ENCODE results near the gene BTBD9. TPM values are rescaled to one million over a fixed set of nuclear protein-coding genes. Genes with fewer than 3 reads are reported as not detected.

The BTBD9 gene
- total RNA-seq, 1 experiment from 2014 or later, result 12.5 TPM

- DNase-seq (ENCODE audit: unreplicated experiment), result no peak
- H3K27ac Mint-ChIP-seq (ENCODE audit: low read depth, unreplicated experiment), result no peak overlapping the region
- CTCF ChIA-PET, result interaction anchor here (1.0 to 1.7 kb wide), 2 partner anchors 12 to 472 kb away, joined by 3 to 5 read pairs; no protein-coding TSS in a partner anchor
- intact Hi-C loops (cut with micrococcal nuclease), result no loop called here
- H3K4me1 Mint-ChIP-seq (ENCODE audit: insufficient read depth, unreplicated experiment), result peaks cover 7% of the 10 kb centered on the region
- no peak overlapping the region for H3K4me3 Mint-ChIP-seq (ENCODE audit: unreplicated experiment)
- H3K36me3 Mint-ChIP-seq (ENCODE audit: insufficient read depth, unreplicated experiment), result no peaks in the 10 kb centered on the region
- no peaks in the 10 kb centered on the region for H3K9me3 Mint-ChIP-seq (ENCODE audit: unreplicated experiment)
- BruUV-seq (replicated peaks), result no TSS peak
- POLR2A ChIA-PET, result no interaction called here
- H3K27me3 Mint-ChIP-seq (ENCODE audit: insufficient read depth, unreplicated experiment), result no peaks in the 10 kb centered on the region
- TF ChIP-seq, protein P1, sequence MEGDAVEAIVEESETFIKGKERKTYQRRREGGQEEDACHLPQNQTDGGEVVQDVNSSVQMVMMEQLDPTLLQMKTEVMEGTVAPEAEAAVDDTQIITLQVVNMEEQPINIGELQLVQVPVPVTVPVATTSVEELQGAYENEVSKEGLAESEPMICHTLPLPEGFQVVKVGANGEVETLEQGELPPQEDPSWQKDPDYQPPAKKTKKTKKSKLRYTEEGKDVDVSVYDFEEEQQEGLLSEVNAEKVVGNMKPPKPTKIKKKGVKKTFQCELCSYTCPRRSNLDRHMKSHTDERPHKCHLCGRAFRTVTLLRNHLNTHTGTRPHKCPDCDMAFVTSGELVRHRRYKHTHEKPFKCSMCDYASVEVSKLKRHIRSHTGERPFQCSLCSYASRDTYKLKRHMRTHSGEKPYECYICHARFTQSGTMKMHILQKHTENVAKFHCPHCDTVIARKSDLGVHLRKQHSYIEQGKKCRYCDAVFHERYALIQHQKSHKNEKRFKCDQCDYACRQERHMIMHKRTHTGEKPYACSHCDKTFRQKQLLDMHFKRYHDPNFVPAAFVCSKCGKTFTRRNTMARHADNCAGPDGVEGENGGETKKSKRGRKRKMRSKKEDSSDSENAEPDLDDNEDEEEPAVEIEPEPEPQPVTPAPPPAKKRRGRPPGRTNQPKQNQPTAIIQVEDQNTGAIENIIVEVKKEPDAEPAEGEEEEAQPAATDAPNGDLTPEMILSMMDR (IDR thresholded peaks at IDR 0.05; ENCODE audit: unreplicated experiment), result no peak
Observed at GRCh38 chr6:38505826-38506225, 133.9 kb downstream of the BTBD9 start.

DNA sequence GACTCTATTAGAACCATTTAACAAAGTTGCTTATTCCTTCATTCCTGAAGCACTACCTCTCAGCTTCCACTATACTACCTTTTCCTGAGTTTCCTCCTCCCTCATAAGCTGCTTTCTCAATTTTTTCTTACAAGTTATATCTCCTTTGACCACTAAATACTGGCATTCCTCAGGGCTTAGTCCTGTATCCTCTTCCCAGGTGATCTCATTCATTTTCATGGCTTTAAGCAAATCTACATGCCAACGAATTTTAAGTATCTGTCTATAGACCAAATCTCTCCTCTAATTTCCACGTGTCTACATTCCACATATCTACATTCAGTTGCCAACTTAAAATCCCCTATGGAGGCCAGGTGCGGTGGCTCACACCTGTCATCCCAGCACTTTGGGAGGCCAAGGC, 134.7 kb downstream of the BTBD9 start:
- no peak for DNase-seq (ENCODE audit: unreplicated experiment)
- no peaks in the 10 kb centered on the region for H3K36me3 Mint-ChIP-seq (ENCODE audit: insufficient read depth, unreplicated experiment)
- ChIA-PET POLR2A (no interaction called here), CTCF (no interaction called here)
- no TSS peak for BruUV-seq (replicated peaks)
- H3K27me3 Mint-ChIP-seq (ENCODE audit: insufficient read depth, unreplicated experiment), result no peaks in the 10 kb centered on the region
- H3K4me1 Mint-ChIP-seq (ENCODE audit: insufficient read depth, unreplicated experiment), result peaks cover 3% of the 10 kb centered on the region
- H3K4me3 Mint-ChIP-seq (ENCODE audit: unreplicated experiment), result no peak overlapping the region
- H3K27ac Mint-ChIP-seq (ENCODE audit: low read depth, unreplicated experiment), result no peak overlapping the region
- no peaks in the 10 kb centered on the region for H3K9me3 Mint-ChIP-seq (ENCODE audit: unreplicated experiment)
- TF ChIP-seq, protein P1 (IDR thresholded peaks at IDR 0.05; ENCODE audit: unreplicated experiment), result no peak
- intact Hi-C loops (cut with micrococcal nuclease), result no loop called here

DNA sequence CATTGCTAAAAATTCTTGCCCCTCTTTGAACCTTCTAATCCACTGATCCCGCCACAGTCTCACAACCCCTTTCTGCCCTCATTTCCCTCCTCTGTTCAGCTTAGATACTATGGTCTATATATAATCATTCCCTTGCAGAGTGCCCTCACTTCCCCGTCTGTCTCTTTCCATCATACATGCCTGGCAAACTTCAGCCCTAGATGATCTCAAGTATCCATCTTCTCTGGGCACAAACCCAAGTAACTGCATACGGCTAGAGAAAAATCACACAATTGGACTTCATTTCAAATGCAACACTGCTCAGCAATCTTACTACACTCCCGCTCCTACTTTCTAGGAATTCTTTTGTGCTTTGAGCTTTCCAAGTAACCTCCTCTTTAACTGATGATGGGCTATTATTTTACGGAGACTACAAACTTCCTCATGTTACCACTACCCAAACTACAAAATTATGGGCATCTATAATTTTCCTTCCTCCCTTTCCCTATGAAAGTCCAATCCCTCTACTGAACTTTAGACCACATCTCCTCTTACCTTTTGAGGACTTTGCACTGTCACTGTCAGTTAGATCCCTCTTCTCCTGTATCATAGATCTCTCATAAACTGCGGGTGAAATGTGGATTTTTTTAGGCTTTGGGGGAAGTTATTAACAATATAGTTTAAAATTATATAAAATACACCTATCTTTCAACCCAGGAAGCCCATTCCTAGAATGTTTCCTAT, 135.6 kb downstream of the BTBD9 start:
- POLR2A ChIA-PET, result interaction anchor here (0.7 to 1.0 kb wide), 2 partner anchors 10 to 24 kb away, joined by 3 read pairs; no protein-coding TSS in a partner anchor
- Mint-ChIP-seq H3K4me1 (ENCODE audit: insufficient read depth, unreplicated experiment) (no peaks in the 10 kb centered on the region), H3K36me3 (ENCODE audit: insufficient read depth, unreplicated experiment) (no peaks in the 10 kb centered on the region), H3K27me3 (ENCODE audit: insufficient read depth, unreplicated experiment) (no peaks in the 10 kb centered on the region), H3K9me3 (ENCODE audit: unreplicated experiment) (no peaks in the 10 kb centered on the region), H3K27ac (ENCODE audit: low read depth, unreplicated experiment) (no peak overlapping the region), H3K4me3 (ENCODE audit: unreplicated experiment) (no peak overlapping the region)
- no peak for DNase-seq (ENCODE audit: unreplicated experiment)
- intact Hi-C loops (cut with micrococcal nuclease), result no loop called here
- BruUV-seq (replicated peaks), result no TSS peak
- CTCF ChIA-PET, result interaction anchor here (0.7 to 1.2 kb wide), 2 partner anchors 471 to 1445 kb away, joined by 3 read pairs; no protein-coding TSS in a partner anchor
- TF ChIP-seq, protein P1 (IDR thresholded peaks at IDR 0.05; ENCODE audit: unreplicated experiment), result no peak

- Mint-ChIP-seq H3K36me3 (ENCODE audit: insufficient read depth, unreplicated experiment) (no peaks in the 10 kb centered on the region), H3K4me1 (ENCODE audit: insufficient read depth, unreplicated experiment) (no peaks in the 10 kb centered on the region), H3K27me3 (ENCODE audit: insufficient read depth, unreplicated experiment) (no peaks in the 10 kb centered on the region), H3K27ac (ENCODE audit: low read depth, unreplicated experiment) (no peak overlapping the region), H3K9me3 (ENCODE audit: unreplicated experiment) (no peaks in the 10 kb centered on the region), H3K4me3 (ENCODE audit: unreplicated experiment) (no peak overlapping the region)
- TF ChIP-seq, protein P1 (IDR thresholded peaks at IDR 0.05; ENCODE audit: unreplicated experiment), result no peak
- DNase-seq (ENCODE audit: unreplicated experiment), result no peak
- intact Hi-C loops (cut with micrococcal nuclease), result no loop called here
- no TSS peak for BruUV-seq (replicated peaks)
- POLR2A ChIA-PET, result interaction anchor here (0.8 to 1.0 kb wide), 3 partner anchors 9 to 394 kb away, joined by 3 read pairs; no protein-coding TSS in a partner anchor
- CTCF ChIA-PET, result interaction anchor here (0.6 to 2.0 kb wide), 5 partner anchors 9 to 1445 kb away, joined by 3 to 8 read pairs (median 3); no protein-coding TSS in a partner anchor
Observed at GRCh38 chr6:38503032-38503773, 136.5 kb downstream of the BTBD9 start.
